Measurements from ENCODE around the gene CTNNA3. TPM values are rescaled to one million over a fixed set of nuclear protein-coding genes. Genes with fewer than 3 reads are reported as not detected.

The CTNNA3 gene
- total RNA-seq, 6 experiments from 2014 or later: 0.19 to 3.6 (median 1.2) TPM

GRCh38 chr10:67017218-67017617 lies 678.8 kb downstream of the CTNNA3 start:
- H3K27me3 ChIP-seq: no peaks in the 10 kb centered on the region
- no peaks in the 10 kb centered on the region for H3K36me3 ChIP-seq
- H3K27ac ChIP-seq: no peak overlapping the region
- DNase-seq: no peak
- no peak overlapping the region for H3K4me3 ChIP-seq
- no peaks in the 10 kb centered on the region for H3K9me3 ChIP-seq
- intact Hi-C loops (cut with DNase I): no loop called here
- no peak for ATAC-seq
- TF ChIP-seq CTCF (IDR thresholded peaks at IDR 0.05): no peak
- no peak for TF ChIP-seq POLR2A (IDR thresholded peaks at IDR 0.05)
- WGBS (ENCODE audit: insufficient coverage, low coverage, low lambda C conversion rate, missing lambda C conversion rate): 67% methylated on average over 2 of the region's 2 CpGs
- H3K4me1 ChIP-seq: no peaks in the 10 kb centered on the region

GRCh38 chr10:67015225-67015624 lies 680.8 kb downstream of the CTNNA3 start:
- whole genome bisulfite sequencing (ENCODE audit: insufficient coverage, low coverage, low lambda C conversion rate, missing lambda C conversion rate): 73% methylated on average over 1 of the region's 1 CpG
- H3K36me3 ChIP-seq: no peaks in the 10 kb centered on the region
- ATAC-seq (no peak), DNase-seq (no peak)
- H3K4me1 ChIP-seq: no peaks in the 10 kb centered on the region
- H3K9me3 ChIP-seq: no peaks in the 10 kb centered on the region
- intact Hi-C loops (cut with DNase I): no loop called here
- no peaks in the 10 kb centered on the region for H3K27me3 ChIP-seq
- no peak overlapping the region for H3K27ac ChIP-seq
- TF ChIP-seq POLR2A (IDR thresholded peaks at IDR 0.05): no peak
- no peak for TF ChIP-seq CTCF (IDR thresholded peaks at IDR 0.05)
- no peak overlapping the region for H3K4me3 ChIP-seq

GRCh38 chr10:67011981-67012380 lies 684.0 kb downstream of the CTNNA3 start:
- intact Hi-C loops (cut with DNase I): no loop called here
- WGBS (ENCODE audit: insufficient coverage, low coverage, low lambda C conversion rate, missing lambda C conversion rate): 85% methylated on average over 3 of the region's 3 CpGs
- Histone ChIP-seq H3K27me3 (no peaks in the 10 kb centered on the region), H3K36me3 (no peaks in the 10 kb centered on the region), H3K4me3 (no peak overlapping the region), H3K9me3 (no peaks in the 10 kb centered on the region), H3K27ac (no peak overlapping the region), H3K4me1 (no peaks in the 10 kb centered on the region)
- ATAC-seq (no peak), DNase-seq (no peak)
- TF ChIP-seq CTCF (IDR thresholded peaks at IDR 0.05) (no peak), POLR2A (IDR thresholded peaks at IDR 0.05) (no peak)

GRCh38 chr10:67011480-67011879 lies 684.5 kb downstream of the CTNNA3 start:
- ATAC-seq (no peak), DNase-seq (no peak)
- Histone ChIP-seq H3K27me3 (no peaks in the 10 kb centered on the region), H3K27ac (no peak overlapping the region), H3K4me1 (no peaks in the 10 kb centered on the region), H3K9me3 (no peaks in the 10 kb centered on the region), H3K4me3 (no peak overlapping the region), H3K36me3 (no peaks in the 10 kb centered on the region)
- WGBS (ENCODE audit: insufficient coverage, low coverage, low lambda C conversion rate, missing lambda C conversion rate): 100% methylated on average over 1 of the region's 1 CpG
- no peak for TF ChIP-seq CTCF (IDR thresholded peaks at IDR 0.05)
- TF ChIP-seq POLR2A (IDR thresholded peaks at IDR 0.05): no peak
- intact Hi-C loops (cut with DNase I): no loop called here

GRCh38 chr10:67005981-67006380 lies 690.0 kb downstream of the CTNNA3 start:
- TF ChIP-seq CTCF (IDR thresholded peaks at IDR 0.05) (no peak), POLR2A (IDR thresholded peaks at IDR 0.05) (no peak)
- Histone ChIP-seq H3K36me3 (no peaks in the 10 kb centered on the region), H3K4me1 (no peaks in the 10 kb centered on the region), H3K27ac (no peak overlapping the region), H3K9me3 (no peaks in the 10 kb centered on the region), H3K4me3 (no peak overlapping the region), H3K27me3 (no peaks in the 10 kb centered on the region)
- DNase-seq (no peak), ATAC-seq (no peak)
- 57% methylated on average over 1 of the region's 1 CpG for WGBS (ENCODE audit: insufficient coverage, low coverage, low lambda C conversion rate, missing lambda C conversion rate)
- intact Hi-C loops (cut with DNase I): no loop called here

Measured in right lobe of liver (tissue), 6 donors.